NCI-H2081 (cell line): ENCODE results near the gene DNAJB6.

Experiments used
- DNase-seq, 2 experiments: peaks; one replicate each; lab custom pipeline; 2025; lab: John Stamatoyannopoulos, UW

DNAJB6 gene

GRCh38 chr7:157466867-157467261 is 130.1 kb downstream of the DNAJB6 start:
- no peak for DNase-seq
